H1 (cell line): ENCODE results near the gene PEX13. TPM values are rescaled to one million over a fixed set of nuclear protein-coding genes. Genes with fewer than 3 reads are reported as not detected.

ENCODE experiments used
- CTCF ChIA-PET: fragments of 300-600 bp; sonication (Branson Sonifier 250); formaldehyde crosslinking; loops from one replicate; lab custom pipeline; 2021; ENCODE audit not compliant: partially characterized antibody; lab: Charles Lee
- POLR2A ChIA-PET: fragments of 300-600 bp; sonication (Branson Sonifier 250); formaldehyde crosslinking; loops from one replicate; lab custom pipeline; 2021; ENCODE audit warnings: inconsistent platforms; ENCODE audit not compliant: partially characterized antibody; lab: Charles Lee
- DNase-seq, 2 experiments: peaks; one replicate each; pipeline versions ENCODE4 v3.0.0 to v3.0.0-alpha.2; 2010 to 2022; ENCODE audit warnings: low spot score in 2 of 2, low read depth in 1 of 2, mixed read lengths in 1 of 2
- FAIRE-seq: peaks from 2 replicates; lab custom pipeline; 2011; peaks lifted over from hg19 to GRCh38; lab: Jason Lieb, UNC
- H2AFZ ChIP-seq: 2 replicates; pipeline ENCODE4 v1.8.1; 2012; ENCODE audit warnings: low read length, inconsistent platforms
- H2AK5ac ChIP-seq: 2 replicates; pipeline ENCODE4 v1.6.1; 2013; ENCODE audit warnings: low read depth, low read length
- H2BK120ac ChIP-seq: replicated peaks from 2 replicates; pipeline ENCODE3; 2013; ENCODE audit warnings: low read depth, low read length, inconsistent platforms
- H2BK12ac ChIP-seq: 2 replicates; pipeline ENCODE4 v1.6.1; 2013; ENCODE audit warnings: low read depth, low read length
- H2BK15ac ChIP-seq: 2 replicates; pipeline ENCODE4 v1.6.1; 2013; ENCODE audit warnings: low read length
- H2BK20ac ChIP-seq: 2 replicates; pipeline ENCODE4 v1.6.1; 2013; ENCODE audit warnings: low read length
- H2BK5ac ChIP-seq: 2 replicates; pipeline ENCODE4 v1.6.1; 2013; ENCODE audit warnings: low read depth, low read length
- H3K14ac ChIP-seq: 2 replicates; pipeline ENCODE4 v1.6.1; 2013; ENCODE audit warnings: inconsistent platforms; ENCODE audit not compliant: insufficient read length
- H3K18ac ChIP-seq: 2 replicates; pipeline ENCODE4 v1.6.1; 2013; ENCODE audit warnings: low read length; ENCODE audit errors: extremely low read depth
- H3K23ac ChIP-seq: 2 replicates; pipeline ENCODE4 v1.6.1; 2013; ENCODE audit warnings: inconsistent platforms; ENCODE audit not compliant: insufficient read length
- H3K23me2 ChIP-seq: 2 replicates; pipeline ENCODE4 v1.6.1; 2013; ENCODE audit warnings: low read depth, low read length
- H3K27ac ChIP-seq: 2 replicates; pipeline ENCODE4 v1.6.1; 2011; ENCODE audit warnings: low read depth, low read length, inconsistent platforms
- H3K27me3 ChIP-seq, 4 experiments: replicated peaks in 1 of 4; 1 replicate in 1 of 4; 2 replicates in 3 of 4; pipeline versions ENCODE4 v1.6.1 to v1.8.1; 2011 to 2013; ENCODE audit warnings: low read length in 3 of 4, mild to moderate bottlenecking in 3 of 4, inconsistent platforms in 2 of 4, mixed read lengths in 2 of 4, moderate library complexity in 1 of 4; ENCODE audit not compliant: control insufficient read depth in 3 of 4, insufficient read depth in 3 of 4; ENCODE audit errors: extremely low read depth in 1 of 4
- H3K36me3 ChIP-seq, 4 experiments: 2 replicates each; pipeline versions ENCODE4 v1.6.1 to v1.8.1; 2011 to 2013; ENCODE audit warnings: mild to moderate bottlenecking in 4 of 4, low read length in 3 of 4, moderate library complexity in 2 of 4, control low read depth in 1 of 4, inconsistent platforms in 1 of 4; ENCODE audit not compliant: insufficient read depth in 4 of 4, control insufficient read depth in 2 of 4
- H3K4ac ChIP-seq: replicated peaks from 2 replicates; pipeline ENCODE3; 2013; ENCODE audit warnings: low read length, low read depth, mixed read lengths, inconsistent platforms; ENCODE audit not compliant: insufficient read length
- H3K4me1 ChIP-seq, 4 experiments: replicated peaks in 1 of 4; 1 replicate in 1 of 4; 2 replicates in 3 of 4; pipeline versions ENCODE4 v1.6.1 to v1.8.1; 2011 to 2013; ENCODE audit warnings: low read length in 3 of 4, inconsistent platforms in 2 of 4, mixed read lengths in 1 of 4; ENCODE audit not compliant: insufficient read depth in 4 of 4, control insufficient read depth in 3 of 4
- H3K4me2 ChIP-seq, 2 experiments: 2 replicates each; pipeline versions ENCODE4 v1.6.1 to v1.8.1; 2011 to 2013; ENCODE audit warnings: low read depth in 2 of 2, low read length in 2 of 2, control low read depth in 1 of 2, inconsistent platforms in 1 of 2, mild to moderate bottlenecking in 1 of 2; ENCODE audit not compliant: insufficient read depth in 1 of 2
- H3K4me3 ChIP-seq, 4 experiments: fragments of 200-600, 300-600 bp in 1 of 4; sonication (generic), shearing (Covaris generic), sonication (Bioruptor Twin) in 1 of 4; 2 replicates each; pipeline versions ENCODE4 v1.5.1 to v1.8.1; 2011 to 2016; ENCODE audit warnings: low read length in 4 of 4, low read depth in 3 of 4, control low read depth in 2 of 4, inconsistent platforms in 2 of 4, mild to moderate bottlenecking in 2 of 4, mixed read lengths in 1 of 4, moderate library complexity in 1 of 4; ENCODE audit not compliant: insufficient read depth in 2 of 4; ENCODE audit errors: extremely low read depth in 1 of 4
- H3K56ac ChIP-seq: replicated peaks from 2 replicates; pipeline ENCODE3; 2013; ENCODE audit warnings: low read depth, mild to moderate bottlenecking, mixed read lengths, low read length, inconsistent platforms; ENCODE audit not compliant: insufficient read length
- H3K79me1 ChIP-seq: 2 replicates; pipeline ENCODE4 v1.6.1; 2013; ENCODE audit warnings: low read depth, low read length, control low read depth
- H3K79me2 ChIP-seq, 2 experiments: 2 replicates each; pipeline versions ENCODE4 v1.6.1 to v1.8.1; 2012 to 2013; ENCODE audit warnings: low read length in 2 of 2, mild to moderate bottlenecking in 2 of 2, inconsistent platforms in 1 of 2; ENCODE audit not compliant: insufficient read depth in 2 of 2, control insufficient read depth in 1 of 2
- H3K9ac ChIP-seq, 4 experiments: replicated peaks in 1 of 4; 1 replicate in 1 of 4; 2 replicates in 3 of 4; pipeline versions ENCODE4 v1.6.1 to v1.8.1; 2011 to 2013; ENCODE audit warnings: low read depth in 3 of 4, low read length in 3 of 4, control low read depth in 2 of 4, mild to moderate bottlenecking in 2 of 4, moderate library complexity in 2 of 4, inconsistent platforms in 1 of 4; ENCODE audit errors: extremely low read depth in 1 of 4
- H3K9me3 ChIP-seq, 2 experiments: 2 replicates each; pipeline versions ENCODE4 v1.6.1 to v1.8.1; 2012 to 2013; ENCODE audit warnings: mild to moderate bottlenecking in 2 of 2, moderate library complexity in 2 of 2, control low read depth in 1 of 2, inconsistent platforms in 1 of 2, low read depth in 1 of 2, low read length in 1 of 2, mixed read lengths in 1 of 2; ENCODE audit not compliant: insufficient read depth in 2 of 2
- H4K20me1 ChIP-seq, 2 experiments: replicated peaks in 1 of 2; 2 replicates each; pipeline versions ENCODE3 to v1.8.1; 2011 to 2013; ENCODE audit warnings: inconsistent platforms in 2 of 2, low read length in 2 of 2, mild to moderate bottlenecking in 1 of 2; ENCODE audit not compliant: insufficient read depth in 2 of 2, control insufficient read depth in 1 of 2
- H4K5ac ChIP-seq: 2 replicates; pipeline ENCODE4 v1.6.1; 2013; ENCODE audit warnings: low read length, low read depth, mixed read lengths, inconsistent platforms; ENCODE audit not compliant: insufficient read length
- H4K8ac ChIP-seq: 2 replicates; pipeline ENCODE4 v1.8.0; 2013; ENCODE audit warnings: mild to moderate bottlenecking, moderate library complexity, low read length, inconsistent platforms; ENCODE audit not compliant: insufficient read depth; ENCODE audit errors: extremely low read depth
- H4K91ac ChIP-seq: replicated peaks from 2 replicates; pipeline ENCODE3; 2013; ENCODE audit warnings: low read length, mixed read lengths, inconsistent platforms; ENCODE audit not compliant: insufficient read length
- BRCA1 ChIP-seq: IDR thresholded peaks from 2 replicates; pipeline ENCODE4 v1.6.1; 2012; ENCODE audit warnings: low read depth, low read length, improper control_type of control experiment
- CEBPB ChIP-seq: IDR thresholded peaks from 2 replicates; pipeline ENCODE4 v1.6.1; 2012; ENCODE audit warnings: low read depth, low read length
- CTCF ChIP-seq, 3 experiments: IDR thresholded peaks; 1 replicate in 2 of 3; 2 replicates in 1 of 3; pipeline versions ENCODE4 v1.5.1 to v1.6.1; 2011; ENCODE audit warnings: low read length in 3 of 3, mild to moderate bottlenecking in 3 of 3, inconsistent platforms in 2 of 3, low read depth in 1 of 3, moderate library complexity in 1 of 3; ENCODE audit not compliant: insufficient read depth in 1 of 3; ENCODE audit errors: control extremely low read depth in 1 of 3
- EGR1 ChIP-seq: IDR thresholded peaks from 2 replicates; pipeline ENCODE4 v1.6.1; 2011; ENCODE audit warnings: low read depth, low read length, borderline replicate concordance
- RAD21 ChIP-seq, 2 experiments: IDR thresholded peaks in 1 of 2; conservative IDR thresholded peaks in 1 of 2; 2 replicates each; pipeline ENCODE4 v1.6.1; 2011; ENCODE audit warnings: low read depth in 2 of 2, low read length in 2 of 2, improper control_type of control experiment in 1 of 2, inconsistent platforms in 1 of 2, mild to moderate bottlenecking in 1 of 2, moderate library complexity in 1 of 2
- SIRT6 ChIP-seq: IDR thresholded peaks from one replicate; pipeline ENCODE4 v1.7.1; 2012; ENCODE audit warnings: low read length, inconsistent platforms
- SP1 ChIP-seq: IDR thresholded peaks from 2 replicates; pipeline ENCODE4 v1.6.1; 2011; ENCODE audit warnings: low read depth, low read length
- SP4 ChIP-seq: IDR thresholded peaks from 2 replicates; pipeline ENCODE4 v1.6.1; 2012; ENCODE audit warnings: low read length, inconsistent platforms
- TCF12 ChIP-seq: IDR thresholded peaks from 2 replicates; pipeline ENCODE4 v1.6.1; 2011; ENCODE audit warnings: low read depth, mild to moderate bottlenecking, low read length
- YY1 ChIP-seq: IDR thresholded peaks from 2 replicates; pipeline ENCODE4 v1.6.1; 2011; ENCODE audit warnings: low read depth, mild to moderate bottlenecking, low read length
- WGBS, 2 experiments: shearing (Covaris generic) in 1 of 2; methylation state at CpG; one replicate each; pipeline versions ENCODE4 v1.1.6 to v1.1.7; 2013 to 2015; ENCODE audit warnings: low lambda C conversion rate in 2 of 2, mixed read lengths in 2 of 2, inconsistent platforms in 1 of 2, low coverage in 1 of 2, missing lambda C conversion rate in 1 of 2; ENCODE audit not compliant: insufficient replicate concordance in 2 of 2, insufficient coverage in 1 of 2, insufficient read length in 1 of 2; ENCODE audit errors: extremely low coverage in 1 of 2, missing lambda C conversion rate in 1 of 2; 5-methylcytosine and 5-hydroxymethylcytosine counted together
- polyA plus RNA-seq, 7 experiments: library from polyadenylated mRNA; depleted of rRNA in 3 of 7; stranded (reverse) in 5 of 7; unstranded in 2 of 7; fragments of >200 nt in 5 of 7; fragments of 200-250 nt in 2 of 7; gene quantifications; 1 replicate in 5 of 7; 2 replicates in 1 of 7; 4 replicates in 1 of 7; pipeline versions ENCODE4 v1.2.1 to v1.2.3, GENCODE V29; 2011 to 2013; ENCODE audit warnings: missing spikeins in 2 of 7, mixed read lengths in 2 of 7
- total RNA-seq: library from RNA; stranded (reverse); fragmentation: NEBNext Ultra II Directional; extraction: Animal tissue kit (Norgen Biotek cat#: 25700); gene quantifications from 2 replicates; pipeline ENCODE4 v1.2.1, GENCODE V29; 2021

PEX13 gene
- total and polyA plus RNA-seq, 2 of the 8 experiments (the other 6 are each of a cell fraction or from before 2014, with no cell fraction given), result 16.8 to 22.3 TPM

- no peak overlapping the region for H3K4me2 ChIP-seq
- no peak overlapping the region for H2BK20ac ChIP-seq
- TF ChIP-seq RAD21 (IDR thresholded peaks at IDR 0.05 in 1 of 2, conservative IDR thresholded peaks at IDR 0.05 in 1 of 2; ENCODE audit: low read depth in 2 of 2, low read length in 2 of 2), result peak; percentile 73 to 83
- no peak for TF ChIP-seq EGR1
- no peak for TF ChIP-seq CEBPB
- no peak for TF ChIP-seq TCF12
- no peak for TF ChIP-seq SP4
- no peak for TF ChIP-seq YY1
- TF ChIP-seq SIRT6, result no peak
- TF ChIP-seq BRCA1, result no peak
- TF ChIP-seq CTCF (IDR thresholded peaks at IDR 0.05; ENCODE audit: control extremely low read depth in 1 of 3, insufficient read depth in 1 of 3, low read depth in 1 of 3, low read length in 3 of 3), result peak in 2 of 3 experiments; percentile 23 to 55; a peak in 2 of 4 replicates
- no peak for TF ChIP-seq SP1
Observed at GRCh38 chr2:60998628-60999545, 18.6 kb upstream of the PEX13 start.

More at GRCh38 chr2:60998628-60999545, 18.6 kb upstream of the PEX13 start:
- FAIRE-seq (no peak), DNase-seq (no peak)
- H3K79me1 ChIP-seq, result no peaks in the 10 kb centered on the region
- no peak overlapping the region for H2AK5ac ChIP-seq
- no peak overlapping the region for H2BK5ac ChIP-seq
- H4K20me1 ChIP-seq, result no peaks in the 10 kb centered on the region
- H3K56ac ChIP-seq, result no peak overlapping the region
- H3K9ac ChIP-seq, result no peak overlapping the region
- H3K27me3 ChIP-seq, result no peaks in the 10 kb centered on the region
- H2AFZ ChIP-seq, result no peak overlapping the region
- H2BK120ac ChIP-seq, result no peak overlapping the region
- POLR2A ChIA-PET, result interaction anchor here (1.0 to 1.3 kb wide), 3 partner anchors 18 to 291 kb away, joined by 3 to 4 read pairs (median 3); no protein-coding TSS in a partner anchor
- no peak overlapping the region for H4K5ac ChIP-seq
- H2BK12ac ChIP-seq, result no peak overlapping the region
- H4K91ac ChIP-seq, result no peak overlapping the region
- H3K9me3 ChIP-seq, result peaks cover 0 to under 1% of the 10 kb centered on the region in 2 experiments; a peak in 1 of 4 replicates
- H3K23ac ChIP-seq, result no peak overlapping the region
- no peaks in the 10 kb centered on the region for H3K4me1 ChIP-seq
- no peak overlapping the region for H2BK15ac ChIP-seq
- no peak overlapping the region for H3K27ac ChIP-seq
- no peaks in the 10 kb centered on the region for H3K79me2 ChIP-seq
- H3K4me3 ChIP-seq, result no peak overlapping the region
- H3K18ac ChIP-seq, result no peak overlapping the region
- H3K14ac ChIP-seq, result no peak overlapping the region
- H3K4ac ChIP-seq, result no peak overlapping the region
- WGBS, 2 experiments, result 58% methylated on average over 4 of the region's 4 CpGs; no CpG with 5 or more reads in 1 of the 2 experiments
- no peaks in the 10 kb centered on the region for H3K36me3 ChIP-seq
- no peaks in the 10 kb centered on the region for H3K23me2 ChIP-seq
- CTCF ChIA-PET, result interaction anchor here (0.6 to 5.5 kb wide), 34 partner anchors 8 to 301 kb away, joined by 3 to 69 read pairs (median 4); no protein-coding TSS in a partner anchor
- H4K8ac ChIP-seq, result no peak overlapping the region
